T-helper 1 cell (primary cell): ENCODE data around the gene LSAMP.
"Not testable (repeated sequence)": the region's sequence is repeated elsewhere in the genome, so short reads cannot be mapped to it uniquely, and the experiment has no call there.

Experiments used
- DNase-seq, 5 donors: peaks; one replicate each; pipeline ENCODE4 v3.0.0-alpha.2; 2012 to 2020

The LSAMP gene

DNA sequence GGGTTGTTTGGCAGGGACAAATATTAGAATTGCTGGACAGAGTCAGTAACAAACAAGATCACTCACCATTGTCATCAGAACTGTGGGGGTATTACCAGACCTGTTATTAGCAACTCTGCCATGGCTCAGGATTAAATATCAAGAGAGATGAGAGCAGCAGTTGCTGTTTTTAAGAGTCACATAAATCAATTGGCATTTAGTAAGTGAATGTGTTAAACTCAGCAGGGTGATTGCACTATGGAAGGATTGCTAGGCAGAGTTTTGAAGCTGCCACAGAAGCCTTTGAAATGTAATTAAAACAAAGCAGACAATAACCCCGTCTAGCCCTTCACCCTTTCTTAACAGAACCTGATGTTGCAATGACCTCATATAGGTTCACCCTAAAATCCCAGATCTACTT, 583.2 kb downstream of the LSAMP start:
- no peak for DNase-seq

DNA sequence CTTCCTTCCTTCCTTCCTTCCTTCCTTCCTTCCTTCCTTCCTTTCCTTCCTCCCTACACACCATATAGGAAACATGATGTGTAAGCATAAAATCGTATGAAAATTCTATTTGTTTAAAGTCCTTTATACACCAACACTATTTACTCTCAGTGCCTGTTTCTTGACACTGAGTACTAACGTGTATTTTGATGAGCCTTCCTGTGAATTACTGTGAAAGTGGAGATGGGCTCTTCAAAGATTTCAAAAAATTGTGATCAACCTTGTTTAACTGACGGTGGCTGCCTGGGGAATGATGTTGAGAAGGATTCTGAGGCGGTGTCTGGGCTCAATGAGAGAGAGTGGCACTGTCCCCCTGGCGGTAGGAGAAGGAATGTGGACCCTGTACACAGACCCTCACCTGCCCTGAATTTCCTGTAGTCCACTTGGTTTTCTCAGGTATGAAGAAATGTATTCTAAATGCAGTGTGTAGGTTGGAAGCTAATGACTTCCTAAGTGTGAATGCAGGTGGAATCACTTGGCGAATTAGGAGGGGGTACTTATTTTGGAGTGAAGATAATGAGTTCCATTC, 584.0 kb downstream of the LSAMP start:
- DNase-seq = no peak

- no peak for DNase-seq
Observed at GRCh38 chr3:115860766-115861165, 584.5 kb downstream of the LSAMP start.

GRCh38 chr3:115859002-115859807, 586.1 kb downstream of the LSAMP start:
- no peak for DNase-seq

GRCh38 chr3:115857518-115858136, 587.7 kb downstream of the LSAMP start:
- no peak for DNase-seq

DNA sequence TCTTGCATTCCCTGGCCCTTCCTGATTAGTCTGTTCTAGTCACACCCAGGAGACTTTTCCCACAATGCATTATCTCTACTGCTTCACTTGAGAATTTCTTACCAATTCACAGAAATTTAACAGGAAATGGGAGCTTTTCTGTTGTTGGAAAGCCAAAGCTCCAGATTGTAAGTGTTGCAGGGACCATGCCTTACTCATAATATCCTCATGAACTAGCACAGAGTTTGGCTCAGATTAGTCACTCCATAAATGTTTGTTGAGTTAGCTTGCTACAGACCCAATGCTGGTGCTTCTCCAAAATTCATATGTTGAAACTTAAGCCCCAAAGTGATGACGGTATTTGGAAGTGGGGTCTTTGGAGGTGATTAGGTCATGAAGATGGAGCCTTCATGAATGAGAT, 589.4 kb downstream of the LSAMP start:
- DNase-seq = no peak

GRCh38 chr3:115853104-115853503, 592.2 kb downstream of the LSAMP start:
- no peak for DNase-seq

GRCh38 chr3:115852278-115852677, 593.0 kb downstream of the LSAMP start:
- no peak for DNase-seq

- DNase-seq = no peak
Observed at GRCh38 chr3:115851571-115851970, 593.7 kb downstream of the LSAMP start.

- no peak for DNase-seq
Observed at GRCh38 chr3:115848641-115849040, 596.6 kb downstream of the LSAMP start.

GRCh38 chr3:115845986-115846385, 599.3 kb downstream of the LSAMP start:
- DNase-seq = no peak

DNA sequence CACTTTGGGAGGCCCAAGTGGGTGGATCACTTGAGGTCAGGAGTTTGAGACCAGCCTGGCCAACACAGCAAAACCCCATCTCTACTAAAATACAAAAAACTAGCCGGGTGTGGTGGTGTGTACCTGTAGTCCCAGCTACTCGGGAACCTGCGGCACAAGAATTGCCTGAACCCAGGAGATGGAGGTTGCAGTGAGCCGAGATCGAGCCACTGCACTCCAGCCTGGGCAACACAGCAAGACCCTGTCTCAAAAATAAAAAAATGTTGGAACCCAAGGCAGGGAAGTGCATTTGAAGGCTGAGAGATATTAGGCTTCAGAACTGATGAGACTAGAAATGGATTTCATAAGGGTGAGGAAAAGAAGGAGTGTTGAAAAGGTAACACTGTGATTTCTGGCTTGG, 600.6 kb downstream of the LSAMP start:
- not testable (repeated sequence) for DNase-seq

DNA sequence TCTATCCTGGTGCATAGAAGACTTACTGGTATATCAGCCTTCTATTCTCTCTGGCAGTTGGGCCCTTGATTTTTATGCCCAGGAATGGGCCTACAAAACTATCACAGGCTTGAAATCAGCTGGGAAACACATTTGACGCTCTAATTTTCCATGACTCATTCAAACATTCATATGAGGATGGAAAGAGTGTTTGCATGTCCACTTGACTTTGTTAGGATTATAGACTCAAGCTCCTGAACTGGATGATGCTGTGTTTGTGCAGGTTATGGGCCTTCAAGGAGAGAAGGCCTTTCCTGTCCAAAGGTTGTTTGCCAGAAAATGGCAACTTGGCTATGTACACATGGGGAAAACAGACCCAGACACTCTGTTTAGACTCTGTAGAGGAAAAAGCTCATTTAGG, 602.1 kb downstream of the LSAMP start:
- no peak for DNase-seq

GRCh38 chr3:115839246-115839645, 606.0 kb downstream of the LSAMP start:
- no peak for DNase-seq

GRCh38 chr3:115838786-115839185, 606.5 kb downstream of the LSAMP start:
- no peak for DNase-seq

GRCh38 chr3:115836944-115837343, 608.3 kb downstream of the LSAMP start:
- DNase-seq = no peak

DNA sequence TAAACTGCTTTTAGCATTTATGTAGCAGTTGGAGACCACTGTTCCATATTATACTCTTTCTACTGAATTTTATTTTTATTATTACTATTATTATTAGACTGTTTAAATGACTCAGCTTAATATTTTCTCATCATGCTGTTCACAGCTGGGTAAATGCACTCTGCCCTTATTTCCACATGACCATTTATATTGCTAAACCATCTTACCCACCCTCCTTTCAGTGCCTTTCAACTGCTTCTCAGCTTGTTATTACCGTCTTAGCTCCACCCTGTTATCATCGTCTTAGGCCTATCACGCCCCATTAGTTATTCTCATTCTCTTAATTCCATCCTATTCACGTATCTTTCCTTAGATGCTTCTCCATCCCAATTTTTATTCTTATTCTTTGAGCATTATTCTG, 609.3 kb downstream of the LSAMP start:
- DNase-seq = no peak

- no peak for DNase-seq
Observed at GRCh38 chr3:115834068-115834467, 611.2 kb downstream of the LSAMP start.

DNA sequence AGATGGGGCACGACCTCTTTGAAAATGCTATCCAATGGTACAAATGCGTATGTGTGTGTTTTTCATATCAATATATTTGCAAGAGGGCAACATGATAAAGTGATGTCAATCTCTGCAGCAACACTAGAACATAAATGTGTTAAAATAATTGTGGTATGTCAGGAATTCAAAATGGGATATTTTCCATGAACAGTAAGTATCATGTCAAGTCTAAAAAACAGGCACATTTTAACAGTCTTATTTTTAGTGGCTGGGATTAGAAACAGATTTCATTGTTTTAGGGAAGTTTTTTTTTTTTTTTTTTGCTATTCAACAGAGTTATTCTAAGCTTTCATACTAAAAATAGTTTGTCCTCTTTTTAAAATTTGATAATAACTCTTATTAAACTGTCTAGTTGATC, 612.2 kb downstream of the LSAMP start:
- DNase-seq = no peak

- no peak for DNase-seq
Observed at GRCh38 chr3:115832265-115832664, 613.0 kb downstream of the LSAMP start.

DNA sequence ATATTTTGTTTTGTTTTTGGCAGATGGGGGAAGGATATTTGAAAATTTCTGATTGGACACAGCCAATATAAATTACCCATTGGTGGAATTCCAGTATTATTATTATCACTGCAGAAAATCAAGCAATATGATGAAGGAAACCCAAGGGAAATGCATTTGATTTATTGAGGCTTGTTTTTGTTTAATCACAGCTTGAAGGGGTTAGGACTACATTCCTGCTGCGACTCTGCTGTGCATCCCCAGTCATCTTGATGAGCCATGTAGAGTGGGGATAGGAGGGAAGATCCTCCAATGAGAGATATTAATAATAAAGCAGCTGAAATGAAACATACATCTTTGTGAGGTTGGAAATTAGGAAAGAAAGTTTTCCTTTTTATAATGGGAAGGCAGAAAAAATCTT, 613.4 kb downstream of the LSAMP start:
- no peak for DNase-seq

GRCh38 chr3:115830764-115831395, 614.4 kb downstream of the LSAMP start:
- no peak for DNase-seq

DNA sequence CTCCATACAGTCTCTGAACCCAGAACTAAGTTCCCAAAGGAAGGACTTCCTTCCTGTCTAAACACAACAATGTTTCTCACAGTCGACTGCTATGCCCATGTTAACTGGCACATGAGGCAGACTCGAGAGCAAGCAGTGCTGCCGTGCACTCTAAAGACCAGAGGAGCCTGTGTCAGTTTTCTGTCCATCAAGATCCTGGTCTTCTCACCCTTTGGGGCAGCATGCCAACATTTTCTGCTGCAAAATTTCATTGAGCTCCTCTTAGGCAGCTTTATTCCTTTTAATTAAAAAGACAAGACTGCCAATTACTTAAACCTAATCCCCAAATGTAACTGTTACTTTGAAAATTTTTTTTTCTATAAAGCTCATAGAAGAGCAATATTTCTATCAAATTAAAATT, 616.9 kb downstream of the LSAMP start:
- no peak for DNase-seq

DNA sequence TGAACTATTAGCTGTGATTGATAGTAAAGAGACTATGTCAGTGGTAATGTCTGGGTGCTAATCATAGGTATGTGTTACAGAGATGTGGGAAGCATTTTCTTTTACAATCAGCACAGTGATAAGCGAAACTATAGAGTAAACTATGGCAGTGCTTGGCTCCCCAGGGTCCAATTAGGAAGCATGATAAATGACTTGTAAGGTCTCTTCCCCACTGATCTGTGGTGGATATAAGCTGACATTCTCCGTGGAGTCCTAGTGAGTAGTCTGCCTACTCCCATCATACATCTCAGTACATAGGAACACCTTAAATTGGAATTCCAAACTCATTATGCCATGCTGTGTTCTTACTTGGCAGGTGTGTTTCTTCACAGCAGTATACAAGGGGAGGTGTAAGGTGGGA, 617.8 kb downstream of the LSAMP start:
- no peak for DNase-seq
